Colonic mucosa (tissue), 4 donors: Measurements from ENCODE around the gene HEXIM1. TPM values are rescaled to one million over a fixed set of nuclear protein-coding genes. Genes with fewer than 3 reads are reported as not detected.

ENCODE experiments used
- DNase-seq: peaks from one replicate; pipeline ENCODE4 v3.0.0-alpha.2; 2020
- H3K27ac ChIP-seq: fragments of 200-600 bp; one replicate; pipeline ENCODE4 v1.8.0; 2021
- H3K27me3 ChIP-seq: fragments of 200-600 bp; one replicate; pipeline ENCODE4 v1.8.0; 2021
- H3K36me3 ChIP-seq: fragments of 200-600 bp; one replicate; pipeline ENCODE4 v1.8.0; 2021
- H3K4me1 ChIP-seq: fragments of 200-600 bp; one replicate; pipeline ENCODE4 v1.8.0; 2021; ENCODE audit warnings: mild to moderate bottlenecking
- H3K4me3 ChIP-seq: fragments of 200-600 bp; one replicate; pipeline ENCODE4 v1.8.0; 2021
- H3K9ac ChIP-seq, 2 donors: one replicate each; pipeline ENCODE4 v1.7.0; 2013; ENCODE audit warnings: control low read depth in 2 of 2, low read depth in 2 of 2, low read length in 2 of 2
- H3K9me3 ChIP-seq: fragments of 200-600 bp; one replicate; pipeline ENCODE4 v1.8.0; 2021
- intact Hi-C: fragments of 100-400 bp; cut with DNase I; formaldehyde crosslinking; loops from one replicate; pipeline ENCODE4 v1.14.1; 2022
- total RNA-seq, 2 donors: library from RNA; stranded (reverse); fragmentation: NEBNext Ultra II Directional in 1 of 2; extraction: Animal tissue kit (Norgen Biotek cat#: 25700) in 1 of 2; gene quantifications; one replicate each; pipeline ENCODE4 v1.2.1, GENCODE V29; 2021
- TF ChIP-seq, protein P1 (sequence below): fragments of 200-600 bp; IDR thresholded peaks from one replicate; pipeline ENCODE4 v1.8.0; 2022; ENCODE audit warnings: antibody characterized with exemption, mild to moderate bottlenecking
- donor health status: healthy.
- donor health status: DM: no; HTN: no; CAD: no.
- donor health status: DM: no; HTN: no; CAD: no.

The HEXIM1 gene
- total RNA-seq, 2 donors from 2014 or later: 37.0 to 38.4 TPM

GRCh38 chr17:45115015-45115625 lies 33.2 kb upstream of the HEXIM1 start:
- no peak overlapping the region for H3K27ac ChIP-seq
- no peaks in the 10 kb centered on the region for H3K9me3 ChIP-seq
- DNase-seq: no peak
- H3K27me3 ChIP-seq: no peaks in the 10 kb centered on the region
- no peaks in the 10 kb centered on the region for H3K4me1 ChIP-seq
- H3K36me3 ChIP-seq: no peaks in the 10 kb centered on the region
- TF ChIP-seq, protein P1, sequence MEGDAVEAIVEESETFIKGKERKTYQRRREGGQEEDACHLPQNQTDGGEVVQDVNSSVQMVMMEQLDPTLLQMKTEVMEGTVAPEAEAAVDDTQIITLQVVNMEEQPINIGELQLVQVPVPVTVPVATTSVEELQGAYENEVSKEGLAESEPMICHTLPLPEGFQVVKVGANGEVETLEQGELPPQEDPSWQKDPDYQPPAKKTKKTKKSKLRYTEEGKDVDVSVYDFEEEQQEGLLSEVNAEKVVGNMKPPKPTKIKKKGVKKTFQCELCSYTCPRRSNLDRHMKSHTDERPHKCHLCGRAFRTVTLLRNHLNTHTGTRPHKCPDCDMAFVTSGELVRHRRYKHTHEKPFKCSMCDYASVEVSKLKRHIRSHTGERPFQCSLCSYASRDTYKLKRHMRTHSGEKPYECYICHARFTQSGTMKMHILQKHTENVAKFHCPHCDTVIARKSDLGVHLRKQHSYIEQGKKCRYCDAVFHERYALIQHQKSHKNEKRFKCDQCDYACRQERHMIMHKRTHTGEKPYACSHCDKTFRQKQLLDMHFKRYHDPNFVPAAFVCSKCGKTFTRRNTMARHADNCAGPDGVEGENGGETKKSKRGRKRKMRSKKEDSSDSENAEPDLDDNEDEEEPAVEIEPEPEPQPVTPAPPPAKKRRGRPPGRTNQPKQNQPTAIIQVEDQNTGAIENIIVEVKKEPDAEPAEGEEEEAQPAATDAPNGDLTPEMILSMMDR: no peak
- no peak overlapping the region for H3K9ac ChIP-seq
- no peak overlapping the region for H3K4me3 ChIP-seq
- intact Hi-C loops: no loop called here

DNA sequence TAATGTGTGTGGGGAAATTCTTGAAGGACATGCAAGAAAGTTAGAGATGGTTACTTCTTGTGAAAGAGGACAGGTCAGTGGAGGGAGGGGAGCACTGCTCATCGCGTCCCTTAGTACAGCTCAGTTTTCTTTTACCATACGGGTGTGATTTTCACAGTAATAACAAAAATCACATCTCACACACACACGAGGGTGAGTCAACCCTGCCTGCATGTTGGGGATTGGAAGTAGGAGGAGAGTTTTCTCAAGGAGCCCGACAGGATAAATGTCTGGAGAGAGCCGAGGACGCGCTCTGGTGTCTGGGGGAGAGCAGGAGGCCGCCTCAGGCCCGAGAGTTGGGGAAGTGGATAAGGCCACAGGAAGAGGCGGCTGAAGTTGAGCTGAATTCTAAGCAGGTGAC lies 32.4 kb upstream of the HEXIM1 start:
- H3K9ac ChIP-seq: no peak overlapping the region
- H3K36me3 ChIP-seq: no peaks in the 10 kb centered on the region
- H3K4me3 ChIP-seq: no peak overlapping the region
- no peak for DNase-seq
- TF ChIP-seq, protein P1: no peak
- intact Hi-C loops: no loop called here
- H3K9me3 ChIP-seq: no peaks in the 10 kb centered on the region
- H3K27ac ChIP-seq: no peak overlapping the region
- no peaks in the 10 kb centered on the region for H3K27me3 ChIP-seq
- no peaks in the 10 kb centered on the region for H3K4me1 ChIP-seq

- Histone ChIP-seq H3K27me3 (no peaks in the 10 kb centered on the region), H3K9ac (no peak overlapping the region), H3K36me3 (no peaks in the 10 kb centered on the region), H3K4me1 (no peaks in the 10 kb centered on the region), H3K9me3 (no peaks in the 10 kb centered on the region), H3K4me3 (no peak overlapping the region), H3K27ac (no peak overlapping the region)
- intact Hi-C loops: no loop called here
- TF ChIP-seq, protein P1: no peak
- DNase-seq: no peak
Observed at GRCh38 chr17:45116434-45117016, 31.8 kb upstream of the HEXIM1 start.

DNA sequence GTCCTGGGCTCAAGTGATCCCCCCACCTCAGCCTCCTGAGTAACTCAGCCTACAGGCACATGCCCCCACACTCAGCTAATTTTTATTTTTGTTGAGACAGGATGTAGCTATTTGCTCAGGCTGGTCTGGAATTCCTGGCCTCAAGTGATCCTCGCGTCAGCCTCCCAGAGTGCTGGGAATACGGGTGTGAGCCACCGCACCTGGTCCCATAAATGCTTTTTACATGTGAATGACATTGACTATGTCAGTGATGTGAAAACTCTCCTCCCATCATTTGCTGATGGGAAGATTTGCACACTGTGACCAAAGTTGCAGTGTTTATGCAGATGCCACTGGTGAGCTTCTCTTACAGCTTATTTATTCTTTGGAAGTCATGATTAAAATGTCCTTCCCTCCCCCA lies 30.9 kb upstream of the HEXIM1 start:
- DNase-seq: no peak
- H3K9me3 ChIP-seq: no peaks in the 10 kb centered on the region
- H3K36me3 ChIP-seq: no peaks in the 10 kb centered on the region
- H3K9ac ChIP-seq: no peak overlapping the region
- intact Hi-C loops: no loop called here
- TF ChIP-seq, protein P1: no peak
- H3K4me1 ChIP-seq: no peaks in the 10 kb centered on the region
- H3K27me3 ChIP-seq: no peaks in the 10 kb centered on the region
- H3K27ac ChIP-seq: no peak overlapping the region
- no peak overlapping the region for H3K4me3 ChIP-seq

GRCh38 chr17:45117848-45118646 lies 30.2 kb upstream of the HEXIM1 start:
- H3K4me3 ChIP-seq: no peak overlapping the region
- peaks cover 7% of the 10 kb centered on the region for H3K4me1 ChIP-seq
- no peak overlapping the region for H3K27ac ChIP-seq
- no peak for DNase-seq
- intact Hi-C loops: no loop called here
- no peaks in the 10 kb centered on the region for H3K9me3 ChIP-seq
- H3K27me3 ChIP-seq: no peaks in the 10 kb centered on the region
- H3K9ac ChIP-seq: no peak overlapping the region
- no peaks in the 10 kb centered on the region for H3K36me3 ChIP-seq
- TF ChIP-seq, protein P1: no peak
